Activated CD8-positive, alpha-beta T cell treated with anti-CD3 and anti-CD28 coated beads for 36 hours (primary cell): ENCODE measurements around the gene LRRC27. TPM values are rescaled to one million over a fixed set of nuclear protein-coding genes. Genes with fewer than 3 reads are reported as not detected.

Experiments
- ATAC-seq: fragments of 200-7000 bp; cut with Tn5 transposase; one replicate; pipeline ENCODE4 v1.10.0; 2021; ENCODE audit warnings: mild to moderate bottlenecking, moderate library complexity
- CTCF ChIA-PET: fragments of 350-600 bp; sonication (Branson Sonifier 250); formaldehyde crosslinking; loops from one replicate; lab custom pipeline; 2021; ENCODE audit warnings: antibody characterized with exemption; lab: Charles Lee
- POLR2A ChIA-PET: fragments of 350-600 bp; sonication (Branson Sonifier 250); formaldehyde crosslinking; loops from one replicate; lab custom pipeline; 2021; ENCODE audit warnings: antibody characterized with exemption; lab: Charles Lee
- DNase-seq: peaks from one replicate; pipeline ENCODE4 v3.0.0-alpha.2; 2020
- H3K27ac Mint-ChIP-seq: one replicate; pipeline ENCODE4 v1.8.0; 2021; ENCODE audit warnings: mild to moderate bottlenecking, mixed read lengths
- H3K27me3 Mint-ChIP-seq: one replicate; pipeline ENCODE4 v1.8.0; 2021; ENCODE audit warnings: mixed read lengths
- H3K36me3 Mint-ChIP-seq: one replicate; pipeline ENCODE4 v1.8.0; 2021; ENCODE audit warnings: low read depth, mixed read lengths
- H3K4me1 Mint-ChIP-seq: one replicate; pipeline ENCODE4 v1.8.0; 2021; ENCODE audit warnings: low read depth, mixed read lengths
- H3K4me3 Mint-ChIP-seq: one replicate; pipeline ENCODE4 v1.8.0; 2021; ENCODE audit warnings: mild to moderate bottlenecking, moderate library complexity, mixed read lengths
- H3K9me3 Mint-ChIP-seq: one replicate; pipeline ENCODE4 v1.8.0; 2021; ENCODE audit warnings: mixed read lengths
- intact Hi-C: fragments of 100-400 bp; cut with micrococcal nuclease; formaldehyde crosslinking; loops from one replicate; pipeline ENCODE4 v1.10.0; 2022
- total RNA-seq, 2 experiments: library from RNA; stranded (reverse); gene quantifications; one replicate each; pipeline ENCODE4 v1.2.3, GENCODE V29; 2021
- TF ChIP-seq, protein P1 (sequence below): fragments of 200-600 bp; IDR thresholded peaks from one replicate; pipeline ENCODE4 v1.8.0; 2022; ENCODE audit warnings: antibody characterized with exemption, mild to moderate bottlenecking

Gene LRRC27
- total RNA-seq, 2 experiments from 2014 or later: 2.7 to 3.5 TPM

- no peak for DNase-seq
- no peak overlapping the region for H3K4me3 Mint-ChIP-seq
- ChIA-PET POLR2A (no interaction called here), CTCF (no interaction called here)
- ATAC-seq: peak; percentile 27
- intact Hi-C loops: no loop called here
- no peak overlapping the region for H3K27ac Mint-ChIP-seq
- TF ChIP-seq, protein P1, sequence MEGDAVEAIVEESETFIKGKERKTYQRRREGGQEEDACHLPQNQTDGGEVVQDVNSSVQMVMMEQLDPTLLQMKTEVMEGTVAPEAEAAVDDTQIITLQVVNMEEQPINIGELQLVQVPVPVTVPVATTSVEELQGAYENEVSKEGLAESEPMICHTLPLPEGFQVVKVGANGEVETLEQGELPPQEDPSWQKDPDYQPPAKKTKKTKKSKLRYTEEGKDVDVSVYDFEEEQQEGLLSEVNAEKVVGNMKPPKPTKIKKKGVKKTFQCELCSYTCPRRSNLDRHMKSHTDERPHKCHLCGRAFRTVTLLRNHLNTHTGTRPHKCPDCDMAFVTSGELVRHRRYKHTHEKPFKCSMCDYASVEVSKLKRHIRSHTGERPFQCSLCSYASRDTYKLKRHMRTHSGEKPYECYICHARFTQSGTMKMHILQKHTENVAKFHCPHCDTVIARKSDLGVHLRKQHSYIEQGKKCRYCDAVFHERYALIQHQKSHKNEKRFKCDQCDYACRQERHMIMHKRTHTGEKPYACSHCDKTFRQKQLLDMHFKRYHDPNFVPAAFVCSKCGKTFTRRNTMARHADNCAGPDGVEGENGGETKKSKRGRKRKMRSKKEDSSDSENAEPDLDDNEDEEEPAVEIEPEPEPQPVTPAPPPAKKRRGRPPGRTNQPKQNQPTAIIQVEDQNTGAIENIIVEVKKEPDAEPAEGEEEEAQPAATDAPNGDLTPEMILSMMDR: no peak
- H3K27me3 Mint-ChIP-seq: no peaks in the 10 kb centered on the region
- H3K36me3 Mint-ChIP-seq: no peaks in the 10 kb centered on the region
- no peaks in the 10 kb centered on the region for H3K9me3 Mint-ChIP-seq
- peaks cover 6% of the 10 kb centered on the region for H3K4me1 Mint-ChIP-seq
These were observed 96.0 kb downstream of the LRRC27 start for GRCh38 chr10:132427939-132428367.

GRCh38 chr10:132428486-132428995 lies 96.5 kb downstream of the LRRC27 start:
- intact Hi-C loops: no loop called here
- Mint-ChIP-seq H3K27me3 (no peaks in the 10 kb centered on the region), H3K9me3 (no peaks in the 10 kb centered on the region), H3K27ac (no peak overlapping the region), H3K36me3 (no peaks in the 10 kb centered on the region), H3K4me1 (no peaks in the 10 kb centered on the region), H3K4me3 (no peak overlapping the region)
- POLR2A ChIA-PET: no interaction called here
- TF ChIP-seq, protein P1: no peak
- DNase-seq (no peak), ATAC-seq (no peak)
- CTCF ChIA-PET: no interaction called here

Other genes with a start within 250 kb of the LRRC27 start
- 10 to 100 TPM; 20.9 to 23.2 TPM for gene DPYSL4, start 145.2 kb upstream of the LRRC27 start, total RNA-seq
- 10 to 100 TPM; 29.3 to 31.4 TPM for gene STK32C, start 24.2 kb upstream of the LRRC27 start, total RNA-seq
- 1 to 10 TPM; 6.0 to 6.6 TPM for gene PWWP2B, start 65.0 kb downstream of the LRRC27 start, total RNA-seq
- gene INPP5A, start 205.6 kb downstream of the LRRC27 start, total RNA-seq: 10 to 100 TPM in 1 of 2 experiments, 1 to 10 TPM in 1; 9.6 to 10.4 TPM